Stimulated activated naive CD4-positive, alpha-beta T cell treated with Interleukin-2 at 50 U/mL for 16 hours (primary cell): ENCODE measurements around the gene NACAD.

Source experiments
- DNase-seq: peaks from one replicate; lab custom pipeline; 2025; lab: John Stamatoyannopoulos, UW

Gene NACAD

GRCh38 chr7:45088146-45088701, 545 bp downstream of the NACAD start:
- DNase-seq: no peak

- DNase-seq: no peak
Observed at GRCh38 chr7:45087301-45088145, 1.2 kb downstream of the NACAD start.

GRCh38 chr7:45086331-45087065, 2.3 kb downstream of the NACAD start:
- no peak for DNase-seq

DNA sequence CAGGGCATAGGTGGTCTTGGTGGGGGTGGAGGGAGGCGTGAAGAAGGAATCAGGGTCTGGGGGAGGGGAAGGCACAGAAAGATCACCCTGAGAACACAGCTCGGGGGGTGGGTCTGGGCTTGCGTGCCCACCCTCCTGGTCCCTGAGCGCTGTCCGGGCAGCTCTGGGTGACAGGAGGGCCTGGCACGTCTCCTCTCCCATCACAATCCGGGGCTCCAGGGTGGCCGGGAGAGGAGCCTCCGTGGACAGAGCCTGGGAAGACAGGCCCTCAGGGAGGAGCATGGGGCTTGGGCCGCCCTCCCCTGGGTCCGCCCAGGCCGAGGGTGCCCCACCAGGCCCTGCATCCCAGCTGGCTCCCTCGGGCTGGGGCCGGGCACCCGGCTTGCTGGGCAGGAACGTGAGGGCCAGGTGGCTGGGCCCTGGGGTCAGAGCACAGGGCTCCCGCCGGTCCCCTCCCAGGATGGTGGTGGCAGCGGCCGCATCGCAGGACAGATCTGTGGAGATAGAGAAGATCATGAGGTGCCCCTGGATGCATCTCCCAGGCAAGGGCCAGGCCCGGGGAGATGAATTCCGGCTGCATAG, 3.1 kb downstream of the NACAD start:
- DNase-seq: no peak

- no peak for DNase-seq
Observed at GRCh38 chr7:45084901-45085618, 3.7 kb downstream of the NACAD start.

DNA sequence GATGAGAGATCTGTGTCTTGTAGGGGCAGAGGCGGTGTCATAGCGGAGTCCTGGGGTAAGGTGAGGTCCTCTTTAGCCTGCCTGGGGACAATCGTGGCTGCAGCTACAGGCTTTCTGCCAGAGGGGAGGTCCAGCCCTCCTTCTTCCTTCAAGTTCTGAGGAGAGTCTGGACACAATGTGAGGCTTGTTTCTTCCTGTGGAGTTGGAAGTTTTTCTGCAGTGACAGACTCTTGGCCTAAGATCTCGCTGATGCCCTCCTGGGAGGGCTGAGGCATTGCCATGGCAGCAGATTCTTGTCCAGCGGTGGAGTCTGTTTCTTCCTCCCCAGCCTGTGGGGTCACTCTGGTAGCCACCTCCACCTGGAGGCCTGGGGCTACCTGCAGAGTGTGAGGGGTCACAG, 4.4 kb downstream of the NACAD start:
- DNase-seq: no peak

DNA sequence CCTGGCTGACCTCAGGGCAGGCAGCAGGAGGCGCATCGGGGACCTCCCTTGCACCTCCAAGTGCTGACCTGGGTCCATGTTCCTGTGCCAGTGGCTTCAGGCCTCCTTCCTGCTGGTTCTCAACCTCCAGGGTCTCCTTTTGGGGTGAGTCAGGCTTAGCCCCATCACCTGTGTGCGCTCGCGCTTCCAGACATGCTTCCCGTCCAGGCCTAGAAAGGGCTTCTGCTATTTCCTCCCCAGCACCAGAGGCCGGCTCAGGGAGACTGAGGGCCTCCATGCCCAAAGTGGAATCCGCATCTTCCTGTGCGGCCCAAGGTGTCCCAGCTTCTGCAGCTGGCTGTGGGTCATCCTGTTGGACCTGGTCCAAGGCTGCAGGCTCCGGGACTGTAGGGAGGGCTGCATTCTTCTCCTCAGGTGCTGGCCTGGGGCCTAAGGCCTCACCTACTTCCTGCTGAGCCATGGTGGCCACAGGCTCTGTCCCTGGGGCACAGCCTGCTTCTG, 5.9 kb downstream of the NACAD start:
- no peak for DNase-seq

DNA sequence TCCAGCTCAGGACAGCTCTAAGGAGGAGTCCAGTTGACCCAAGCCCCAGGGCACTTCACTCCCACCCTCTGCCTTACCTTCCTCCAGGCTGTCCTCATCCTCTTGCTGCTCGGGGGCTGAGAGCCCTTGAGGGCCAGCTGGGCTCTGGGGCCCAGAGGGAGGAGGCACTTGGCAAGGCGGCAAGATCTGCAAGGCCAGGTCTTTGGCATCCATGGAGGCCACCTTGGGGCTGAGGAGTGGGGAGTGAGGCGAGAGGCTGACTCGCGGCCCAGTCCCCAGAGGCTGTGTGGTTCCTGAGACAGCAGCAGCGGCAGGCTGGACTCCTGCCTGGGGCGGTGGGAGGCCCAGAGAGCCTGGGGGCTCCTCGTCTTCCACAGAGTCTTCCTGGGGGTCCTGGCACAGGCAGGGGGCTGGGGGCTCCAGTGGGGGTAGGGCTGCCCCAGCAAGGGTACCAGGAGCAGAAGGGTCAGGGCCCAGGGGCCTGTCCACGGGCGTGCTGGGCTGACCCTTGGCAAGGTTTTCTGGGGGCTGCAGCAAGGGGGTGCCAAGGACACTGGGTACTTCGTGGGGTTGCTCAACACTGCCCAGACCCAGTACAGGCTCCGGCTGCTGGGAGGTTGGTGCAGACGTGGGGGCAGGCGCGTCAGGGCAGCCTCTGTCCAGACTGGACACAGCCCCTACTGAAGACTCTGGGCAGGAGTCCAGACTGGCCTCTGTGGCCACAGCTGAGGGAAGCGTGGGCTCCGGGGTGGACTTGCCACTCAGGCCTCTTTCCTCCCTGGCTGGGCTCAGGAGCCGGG, 6.5 kb downstream of the NACAD start:
- DNase-seq: no peak

DNA sequence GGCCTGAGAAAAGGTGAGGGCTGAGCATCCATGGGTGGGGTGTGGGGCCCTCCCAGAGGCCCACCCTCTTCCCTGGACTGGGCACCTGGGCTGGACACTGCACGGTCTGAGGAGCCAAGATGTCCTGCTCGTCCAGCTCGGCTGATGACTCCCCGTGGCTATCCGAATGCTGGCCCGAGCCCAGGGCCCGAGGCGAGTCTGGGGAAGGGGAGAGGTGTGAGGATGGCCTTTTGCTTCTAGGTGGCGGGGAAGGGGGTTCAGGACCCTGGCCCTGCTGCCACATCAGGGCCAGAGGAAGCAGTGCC, 7.1 kb downstream of the NACAD start:
- no peak for DNase-seq

- no peak for DNase-seq
Observed at GRCh38 chr7:45080958-45081669, 7.7 kb downstream of the NACAD start.

GRCh38 chr7:45080265-45080957, 8.4 kb downstream of the NACAD start:
- no peak for DNase-seq

- no peak for DNase-seq
Observed at GRCh38 chr7:45078125-45078681, 10.6 kb downstream of the NACAD start.

GRCh38 chr7:45077579-45077978, 11.2 kb downstream of the NACAD start:
- DNase-seq: no peak

DNA sequence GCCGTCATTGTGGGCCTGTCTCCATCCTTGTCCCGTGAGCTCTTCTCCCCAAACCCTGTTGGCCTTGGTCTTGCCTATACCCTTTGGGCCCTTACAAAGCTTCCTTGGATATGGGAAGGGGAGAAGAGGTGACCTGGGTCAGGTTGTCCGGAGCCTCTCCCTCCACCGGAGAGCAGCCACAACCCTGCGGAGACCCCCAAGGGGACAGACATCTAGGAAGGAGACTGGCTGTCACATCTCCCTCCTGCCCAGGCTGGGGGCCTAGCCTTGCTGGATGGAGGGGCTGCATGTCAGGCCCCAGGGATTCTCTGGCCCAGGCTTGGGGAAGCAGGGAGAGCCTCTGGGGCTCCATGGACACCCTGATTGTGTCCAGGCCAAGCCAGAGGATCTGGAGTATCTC, 11.8 kb downstream of the NACAD start:
- no peak for DNase-seq

GRCh38 chr7:45075871-45076796, 12.6 kb downstream of the NACAD start:
- no peak for DNase-seq

GRCh38 chr7:45075355-45075644, 13.5 kb downstream of the NACAD start:
- no peak for DNase-seq

GRCh38 chr7:45074528-45075354, 14.0 kb downstream of the NACAD start:
- no peak for DNase-seq
